ENCODE results near the gene CAPG. TPM values are rescaled to one million over a fixed set of nuclear protein-coding genes. Genes with fewer than 3 reads are reported as not detected.

CAPG gene
- total RNA-seq, 1 donor from 2014 or later: 62.6 TPM

DNA sequence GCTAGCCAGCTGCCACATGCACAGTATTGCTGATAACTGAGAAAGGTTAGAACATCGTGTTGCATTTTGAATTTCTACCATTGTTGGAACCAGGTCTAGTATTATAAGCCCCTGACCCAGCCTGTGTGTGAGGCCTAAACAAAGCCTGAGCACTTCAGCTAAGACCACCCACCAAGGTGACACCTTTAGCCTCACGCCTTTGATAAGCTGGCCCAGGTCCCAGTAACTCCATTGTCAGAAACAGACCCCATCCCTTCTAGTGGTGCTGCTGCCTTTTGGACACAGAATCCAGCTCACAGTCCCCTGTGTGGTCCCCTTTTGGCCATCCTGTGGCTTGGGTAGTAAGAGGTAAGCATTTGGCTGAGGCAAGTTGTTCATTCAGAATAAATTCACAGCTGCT lies 54.0 kb downstream of the CAPG start:
- no peak for DNase-seq

DNA sequence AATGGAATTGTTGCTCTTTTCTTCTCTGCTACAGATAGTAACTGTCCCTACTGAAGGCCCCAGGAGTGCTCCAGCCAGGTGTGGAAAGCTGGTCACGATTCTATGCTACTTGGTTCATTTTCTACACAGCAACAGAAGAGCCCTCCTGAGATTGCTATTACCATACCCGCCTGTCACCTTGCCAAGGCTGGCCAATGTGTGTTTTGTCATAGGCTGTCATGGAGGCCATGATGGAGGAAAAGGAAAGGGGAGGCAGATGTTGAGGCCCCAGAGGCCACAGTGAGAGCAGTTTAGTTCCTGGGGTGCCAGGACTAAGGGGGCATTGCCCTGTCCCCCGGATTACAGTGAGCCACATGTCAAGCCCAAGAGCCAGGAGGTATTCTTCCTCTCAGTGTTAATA lies 54.6 kb downstream of the CAPG start:
- DNase-seq: no peak

DNA sequence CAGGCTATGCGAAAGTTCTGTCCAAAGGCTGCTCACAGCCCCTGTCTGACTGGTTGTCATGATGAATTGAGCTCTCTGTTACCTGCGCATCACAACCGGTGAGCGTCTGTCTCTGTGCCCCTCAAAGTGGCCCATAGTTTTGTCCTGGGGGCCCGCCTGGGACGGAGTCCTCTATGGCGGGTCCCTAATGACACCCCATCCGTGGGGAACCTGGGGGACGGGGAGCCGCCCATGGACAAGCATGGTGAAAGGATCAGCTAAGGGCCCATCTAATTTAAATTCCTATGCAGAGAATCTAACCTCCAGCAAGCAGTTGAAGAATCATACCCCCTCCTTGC lies 55.1 kb downstream of the CAPG start:
- DNase-seq: no peak

DNA sequence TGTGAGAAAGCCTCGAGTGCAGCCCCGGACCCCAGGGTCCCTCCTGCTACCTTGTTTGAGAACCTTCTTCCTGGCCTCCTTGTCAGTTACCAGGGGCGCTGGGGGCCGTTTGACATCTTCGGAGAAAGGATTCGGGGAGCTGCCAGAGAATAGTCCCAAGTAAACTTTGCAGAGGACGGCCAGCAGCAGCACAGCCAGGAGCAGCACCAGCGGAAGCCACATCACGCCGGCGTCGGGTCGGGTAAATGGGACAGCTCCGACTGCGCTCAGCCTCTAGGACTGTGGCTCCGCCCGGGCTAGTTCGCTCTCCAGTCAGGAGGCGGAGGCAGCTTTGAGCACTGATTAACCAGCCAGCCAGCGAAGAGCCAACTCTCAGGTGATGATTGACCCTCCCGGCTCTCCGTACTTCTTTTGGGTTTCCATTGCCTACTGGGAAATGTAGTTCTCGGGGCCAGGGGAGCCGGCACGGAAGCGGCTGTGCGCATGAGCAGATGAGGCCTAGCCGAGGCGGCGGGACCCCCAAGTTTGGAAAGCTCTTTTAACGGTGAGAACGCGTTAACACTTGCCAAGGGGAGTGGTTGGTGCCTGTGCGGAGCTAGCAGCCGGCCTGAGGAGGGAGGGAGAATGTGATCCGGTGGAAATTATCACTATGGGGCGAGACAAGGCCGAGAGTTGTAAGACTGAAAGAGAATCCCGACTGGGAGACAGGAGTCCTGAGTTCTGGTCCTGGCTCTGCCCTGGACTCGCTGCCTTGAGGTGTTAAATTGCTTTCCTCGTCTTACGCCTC lies 55.7 kb downstream of the CAPG start, which contains the start of the genes ELMOD3 and RETSAT:
TSS of gene ELMOD3 (plus strand) at position 484 of the 787 bp plus-strand sequence. CDS start 2,430 bp downstream, outside the sequence.
TSS of gene RETSAT (minus strand) at position 243 of the 787 bp plus-strand sequence. CDS start at position 222, 21 bp downstream.
- peak; percentile 99 for DNase-seq

DNA sequence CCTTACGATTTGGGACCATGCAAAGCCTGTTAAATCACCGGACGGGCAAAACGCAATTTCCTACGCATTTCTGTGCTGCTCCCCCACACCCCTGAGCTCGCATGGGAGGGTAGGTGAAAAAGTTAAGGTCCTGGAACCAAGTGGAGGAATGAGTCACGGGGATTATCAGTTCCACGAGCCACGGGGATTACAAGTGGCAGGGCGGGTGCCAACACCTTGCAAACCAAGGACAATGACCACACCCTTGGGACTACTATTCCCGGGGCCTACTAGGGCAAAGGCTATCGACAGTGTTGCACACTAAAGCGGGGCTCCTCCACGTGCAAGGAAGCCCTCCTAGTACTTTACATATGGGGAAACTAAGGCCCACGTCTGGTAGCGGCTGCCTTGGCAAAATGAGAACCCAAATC lies 56.3 kb downstream of the CAPG start:
- DNase-seq: no peak

DNA sequence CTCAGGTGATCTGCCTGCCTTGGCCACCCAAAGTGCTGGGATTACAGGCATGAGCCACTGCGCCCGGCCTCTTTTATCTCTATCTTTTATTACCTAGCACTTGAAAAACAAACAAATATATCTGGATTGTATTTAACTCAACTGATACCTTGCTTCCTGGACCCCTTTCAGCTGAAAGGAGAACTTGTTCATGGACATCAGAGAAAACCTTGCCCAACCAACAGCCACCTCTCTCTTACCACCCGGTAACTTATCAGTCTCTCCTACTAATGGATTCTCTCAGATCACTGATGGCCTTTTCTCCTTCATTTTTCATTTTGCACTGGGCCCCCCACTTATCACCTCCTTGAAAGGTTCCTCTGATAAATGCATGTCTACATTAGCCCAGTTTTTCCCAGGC lies 62.6 kb downstream of the CAPG start:
- DNase-seq: no peak

Small RNA genes within 50 kb of the gene (small RNA-seq; reads per million reads assigned to genes)
- gene AC062037.1 (ENCODE audit: low replicate concordance) (not detected), gene AC062037.2 (ENCODE audit: low replicate concordance) (not detected), gene RF00019 (ENCODE audit: low replicate concordance) (not detected), gene RN7SL113P (ENCODE audit: low replicate concordance) (not detected), gene RN7SL251P (ENCODE audit: low replicate concordance) (not detected)

Other genes starting within 250 kb of the CAPG start
- 48.3 TPM for gene TGOLN2, start 82.4 kb downstream of the CAPG start, total RNA-seq
- gene RETSAT, start 55.8 kb downstream of the CAPG start, total RNA-seq: 33.2 TPM
- 19.0 TPM for gene ELMOD3, start 55.6 kb downstream of the CAPG start, total RNA-seq
- not detected for gene SH2D6, start 8.3 kb upstream of the CAPG start, total RNA-seq
- 115 TPM for gene MAT2A, start 128.8 kb upstream of the CAPG start, total RNA-seq
- gene GGCX, start 151.1 kb upstream of the CAPG start, total RNA-seq: 24.4 TPM
- gene VAMP8, start 167.2 kb upstream of the CAPG start, total RNA-seq: 32.4 TPM
- 8.9 TPM for gene VAMP5, start 174.1 kb upstream of the CAPG start, total RNA-seq
- 57.6 TPM for gene RNF181, start 185.4 kb upstream of the CAPG start, total RNA-seq
- 3.3 TPM for gene TMEM150A, start 192.3 kb upstream of the CAPG start, total RNA-seq
- gene C2orf68, start 201.7 kb upstream of the CAPG start, total RNA-seq: 21.8 TPM
- 30.9 TPM for gene USP39, start 205.8 kb upstream of the CAPG start, total RNA-seq

Measured in skin of body (tissue), 3 donors.